CD4-positive, alpha-beta T cell treated with Interleukin-4 for 1 hour (primary cell): ENCODE results near the gene SCYGR4.
"Not testable (repeated sequence)": the region's sequence is repeated elsewhere in the genome, so short reads cannot be mapped to it uniquely, and the experiment has no call there.

Experiments
- DNase-seq, 2 donors: peaks; one replicate each; pipeline ENCODE4 v3.0.0-alpha.2; 2020 to 2022

The SCYGR4 gene, protein sequence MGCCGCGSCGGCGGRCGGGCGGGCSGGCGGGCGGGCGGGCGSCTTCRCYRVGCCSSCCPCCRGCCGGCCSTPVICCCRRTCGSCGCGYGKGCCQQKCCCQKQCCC

DNA sequence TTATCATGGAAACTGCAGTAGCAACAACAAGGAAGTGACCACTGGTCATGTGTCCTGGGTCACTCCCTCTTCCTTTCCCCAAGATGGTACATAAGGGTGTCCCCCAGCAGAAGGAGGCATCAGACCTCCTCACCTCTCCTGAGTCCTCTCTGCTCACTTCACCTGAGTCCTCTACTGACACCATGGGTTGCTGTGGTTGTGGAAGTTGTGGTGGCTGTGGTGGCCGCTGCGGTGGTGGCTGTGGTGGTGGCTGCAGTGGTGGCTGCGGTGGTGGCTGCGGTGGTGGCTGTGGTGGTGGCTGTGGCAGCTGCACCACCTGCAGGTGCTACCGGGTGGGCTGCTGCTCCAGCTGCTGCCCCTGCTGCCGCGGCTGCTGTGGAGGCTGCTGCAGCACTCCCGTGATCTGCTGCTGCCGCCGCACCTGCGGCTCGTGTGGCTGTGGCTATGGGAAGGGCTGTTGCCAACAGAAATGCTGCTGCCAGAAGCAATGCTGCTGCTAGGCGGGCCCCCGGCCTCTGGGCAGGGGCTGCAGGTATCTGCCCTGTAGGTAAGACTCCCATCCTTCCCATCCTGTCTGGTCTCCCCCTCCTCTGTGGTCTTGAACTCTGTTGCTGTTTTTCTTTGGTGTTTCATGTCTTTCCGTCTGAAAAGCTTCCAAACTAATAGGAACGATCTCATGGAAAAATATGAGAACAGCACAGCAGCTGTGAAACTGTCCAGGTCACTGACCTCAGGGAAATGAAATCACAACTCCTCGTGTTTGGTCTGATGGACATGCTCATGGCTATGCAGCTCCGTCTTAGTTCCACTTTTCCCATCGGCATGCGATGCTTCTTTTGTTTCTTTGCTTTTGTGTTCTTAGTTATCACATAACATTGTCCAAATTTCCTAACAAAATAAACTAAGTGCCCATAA is at the start of gene SCYGR4:
Gene SCYGR4, plus strand, starts transcription at position 183 of the 915 bp plus-strand sequence. Its CDS starts 0 bp downstream, at position 183.
- DNase-seq = no peak

DNA sequence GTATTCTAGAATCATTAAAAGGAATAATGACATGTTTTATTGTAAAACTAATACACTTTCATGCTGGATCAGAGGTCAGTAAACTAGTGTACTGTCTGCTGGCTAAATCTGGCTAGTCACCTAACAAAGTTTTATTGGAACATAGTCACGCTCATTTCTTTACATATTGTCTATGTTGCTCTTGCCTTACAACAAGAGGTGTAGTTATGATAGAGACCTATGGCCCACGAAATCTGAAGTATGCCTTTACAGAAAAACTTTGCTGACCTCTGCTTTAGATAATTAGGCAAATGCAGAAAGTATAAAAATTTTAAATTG is 48.5 kb upstream of the SCYGR4 start:
- no peak for DNase-seq

DNA sequence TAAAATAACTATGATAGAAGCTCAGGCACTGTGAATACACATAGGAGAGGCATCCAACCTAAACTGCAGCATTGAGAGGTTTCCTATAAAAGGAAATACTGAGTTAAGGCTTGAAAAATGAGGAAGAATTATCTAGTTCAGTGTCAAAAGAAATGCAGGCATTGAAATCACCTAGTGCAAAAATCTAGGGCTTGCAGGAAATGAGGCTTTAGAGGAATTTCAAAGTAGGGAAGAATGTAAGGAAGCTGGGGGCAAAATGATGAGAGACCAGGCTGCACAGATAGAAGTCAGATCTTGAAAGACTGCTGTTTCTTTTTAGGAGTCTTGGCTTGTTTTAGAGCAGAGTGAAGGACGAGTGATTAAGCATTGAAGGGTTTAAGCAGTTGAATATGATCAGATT is 46.7 kb upstream of the SCYGR4 start:
- DNase-seq = no peak

DNA sequence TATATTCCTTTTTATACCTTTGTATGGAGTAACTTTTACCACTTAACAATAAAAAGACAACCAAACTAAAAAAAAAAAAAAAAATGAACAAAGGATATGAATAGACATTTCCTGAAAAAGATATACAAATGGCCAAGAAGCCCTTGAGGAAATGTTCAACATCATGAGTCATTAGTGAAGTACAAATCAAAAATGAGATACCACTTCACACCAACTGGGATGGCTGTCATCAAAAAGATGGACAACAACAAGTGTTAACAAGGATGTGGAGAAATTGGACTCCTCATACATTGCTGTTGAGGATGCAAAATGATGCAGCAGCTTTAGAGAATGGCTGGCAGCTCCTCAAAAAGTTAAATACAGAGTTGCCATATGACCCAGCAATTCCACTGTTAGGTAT is 41.2 kb upstream of the SCYGR4 start:
- DNase-seq = no peak

DNA sequence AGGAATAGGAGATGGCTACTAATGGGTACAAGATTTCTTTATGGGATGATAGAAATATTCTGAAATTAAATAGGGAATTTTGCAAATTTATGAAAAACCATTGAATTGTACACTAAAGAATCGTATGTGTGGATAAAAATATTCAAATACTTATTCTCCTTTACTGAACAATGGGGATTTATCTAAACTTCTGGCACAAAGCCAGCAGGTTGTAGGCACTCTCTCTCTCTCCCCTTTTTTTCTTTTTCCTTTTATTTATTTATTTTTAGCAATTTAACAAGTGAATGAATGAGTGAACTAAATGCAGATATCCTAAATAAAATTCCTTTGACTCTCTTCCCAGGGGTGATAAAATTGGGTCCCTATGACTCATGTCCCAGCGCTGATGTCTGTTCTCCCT is 40.5 kb upstream of the SCYGR4 start:
- no peak for DNase-seq

DNA sequence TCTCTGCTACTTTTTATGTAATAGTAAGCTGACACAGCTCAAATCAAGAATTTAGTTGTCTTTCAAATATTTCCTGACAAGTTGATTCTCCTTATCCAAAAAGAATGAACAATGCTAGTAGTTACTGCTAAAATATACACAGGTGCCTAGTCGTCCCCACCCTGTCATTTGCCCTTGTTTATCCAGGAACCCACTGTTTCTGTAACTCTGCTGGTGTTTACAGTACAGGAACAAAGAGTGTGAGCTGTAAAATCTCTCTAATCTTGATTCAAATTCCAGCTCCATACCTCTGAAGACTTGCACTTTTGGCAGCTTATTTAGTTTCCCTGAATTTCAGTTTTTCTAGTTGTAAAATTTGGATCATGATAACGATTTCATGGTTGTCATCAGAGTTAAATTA is 39.7 kb upstream of the SCYGR4 start:
- no peak for DNase-seq

DNA sequence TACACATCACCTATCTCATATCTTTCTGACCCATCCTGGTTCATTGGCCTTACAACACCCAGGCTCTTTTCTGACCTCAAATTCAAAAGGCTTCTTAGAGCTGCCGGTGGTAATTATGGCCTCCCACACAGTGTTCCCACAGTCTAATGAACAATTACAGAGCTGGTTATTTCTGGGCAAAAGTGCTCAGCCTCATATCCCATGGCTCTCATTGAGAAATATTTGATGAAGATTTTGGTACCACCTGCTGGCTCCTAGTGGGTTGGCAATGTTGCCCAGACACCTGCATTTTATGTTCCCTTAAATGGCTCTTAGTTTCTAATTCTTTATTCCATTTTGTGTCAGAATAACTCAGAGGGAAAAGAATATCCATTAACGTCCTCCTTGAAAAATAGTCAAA is 38.7 kb upstream of the SCYGR4 start:
- DNase-seq = no peak

DNA sequence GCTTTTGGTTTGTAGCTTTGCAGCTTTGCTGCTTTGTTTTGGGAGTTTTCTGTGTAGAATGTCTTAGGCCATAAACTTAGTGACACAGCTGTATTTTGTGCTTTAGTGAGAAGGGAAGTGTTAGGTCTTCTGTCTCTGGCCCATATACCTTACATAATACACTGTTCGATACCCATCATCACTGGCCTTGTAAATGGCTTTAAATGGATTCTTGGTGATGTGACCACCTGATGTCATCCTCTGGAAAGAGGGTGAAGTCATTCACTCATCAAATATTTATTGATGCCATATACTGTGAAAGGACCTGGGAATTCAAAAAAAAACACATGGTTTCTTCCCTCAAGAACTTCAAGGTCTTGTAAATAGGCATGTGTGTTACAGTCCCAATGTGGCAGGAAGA is 37.5 kb upstream of the SCYGR4 start:
- no peak for DNase-seq

DNA sequence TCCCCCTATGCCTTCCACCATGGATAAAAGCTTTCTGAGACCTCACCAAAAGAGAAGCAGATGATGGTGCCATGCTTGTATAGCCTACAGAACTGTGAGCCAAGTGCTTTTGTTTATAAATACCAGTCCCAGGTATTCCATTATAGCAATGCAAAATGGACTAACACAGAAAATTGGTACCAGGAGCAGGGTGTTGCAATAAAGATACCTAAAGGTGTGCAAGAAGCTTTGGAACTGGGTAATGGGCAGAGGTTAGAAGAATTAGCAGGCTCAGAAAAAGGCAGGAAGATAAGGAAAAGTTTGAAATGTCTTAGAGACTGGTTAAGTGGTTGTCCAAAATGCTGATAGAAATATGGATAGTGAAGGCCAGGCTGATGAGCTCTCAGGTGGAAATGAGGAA is 34.9 kb upstream of the SCYGR4 start:
- no peak for DNase-seq

DNA sequence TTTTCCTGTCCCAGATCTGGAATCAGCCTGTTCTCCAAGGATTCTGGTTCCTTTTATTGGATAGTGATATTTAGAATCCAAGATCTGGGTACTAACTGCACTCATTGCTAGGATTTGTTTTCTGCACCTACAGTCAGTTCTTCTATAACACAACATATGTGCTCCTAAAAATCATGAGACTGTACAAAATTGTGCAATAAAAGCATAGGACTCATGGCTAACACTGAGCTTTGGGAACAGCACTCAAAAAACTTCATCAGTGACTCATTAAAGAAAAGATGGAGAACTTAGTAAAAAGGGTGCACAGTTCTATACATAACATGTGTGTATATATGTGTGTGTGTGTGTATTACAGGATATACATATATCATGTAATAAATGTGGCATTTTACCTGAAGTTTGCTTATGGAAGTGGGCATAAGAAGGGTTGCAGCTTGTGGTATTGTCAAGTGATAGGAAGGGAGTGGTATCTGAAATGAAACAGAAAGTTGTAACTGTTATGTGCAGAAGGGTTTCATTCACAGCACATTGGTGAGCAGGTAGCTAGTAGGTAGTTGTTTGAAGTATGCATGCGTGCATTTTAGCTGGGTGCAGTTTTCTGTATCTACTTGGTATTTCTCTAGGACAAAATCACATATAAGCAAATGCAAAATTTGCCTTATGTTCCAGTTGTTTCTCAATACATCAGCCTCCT is 24.5 kb upstream of the SCYGR4 start:
- DNase-seq = no peak

DNA sequence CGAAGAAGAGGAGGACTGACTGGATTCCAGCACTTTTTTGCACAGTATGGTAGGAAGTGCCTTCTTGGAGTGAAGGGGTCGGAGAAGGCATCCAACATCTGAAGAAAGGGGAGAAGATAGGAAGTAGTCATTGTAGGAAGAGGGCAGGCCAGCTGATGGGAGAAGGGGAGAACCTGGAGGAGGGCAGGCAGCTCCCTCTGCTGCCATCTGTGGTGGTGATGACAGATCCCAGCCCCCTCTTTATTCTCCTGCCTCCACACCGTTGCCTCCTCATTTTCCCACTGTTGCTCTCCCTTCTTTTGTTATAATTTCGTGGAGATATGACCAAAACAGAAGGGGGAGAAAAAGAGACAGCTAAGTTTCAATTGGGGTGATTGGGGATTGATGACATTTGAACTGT is 21.5 kb upstream of the SCYGR4 start:
- DNase-seq = no peak

DNA sequence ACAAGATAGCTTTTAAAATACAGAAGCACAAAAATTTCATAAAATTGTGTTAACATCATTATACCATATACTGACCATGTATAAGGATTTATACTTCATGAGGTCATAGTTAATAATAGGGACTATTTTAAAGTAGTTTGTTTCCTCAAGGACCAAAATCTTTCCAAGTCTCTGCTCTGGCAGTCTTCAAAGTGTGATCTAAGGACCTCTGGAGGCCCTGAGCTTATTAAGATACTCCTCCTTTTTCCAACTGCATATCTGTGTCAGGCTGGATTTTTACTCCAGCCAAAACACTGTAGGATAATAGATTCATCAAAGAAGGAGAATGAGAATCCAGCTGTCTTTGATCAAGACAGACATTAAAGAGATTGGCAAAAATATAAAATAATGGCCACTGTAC is 20.3 kb upstream of the SCYGR4 start:
- DNase-seq = no peak

DNA sequence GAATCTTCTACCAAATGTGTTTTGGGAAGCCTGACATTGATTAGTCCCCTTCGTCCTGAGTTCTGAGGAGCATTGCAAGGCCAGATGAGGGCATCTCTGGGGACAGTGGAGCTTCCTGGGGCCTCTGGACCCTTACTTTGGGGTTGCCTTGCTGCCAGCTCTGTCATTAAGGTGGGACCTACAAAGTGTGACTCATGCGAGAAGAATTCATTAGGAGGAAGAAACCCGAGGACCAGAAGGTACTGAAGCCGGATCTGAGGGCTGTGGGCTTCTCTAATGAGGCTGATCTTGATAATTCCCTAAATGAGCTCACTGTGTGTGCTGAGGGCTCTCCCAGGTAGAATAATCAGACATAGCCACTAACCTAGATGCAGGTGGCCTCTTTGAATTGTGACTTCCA is 19.3 kb upstream of the SCYGR4 start:
- DNase-seq = no peak

DNA sequence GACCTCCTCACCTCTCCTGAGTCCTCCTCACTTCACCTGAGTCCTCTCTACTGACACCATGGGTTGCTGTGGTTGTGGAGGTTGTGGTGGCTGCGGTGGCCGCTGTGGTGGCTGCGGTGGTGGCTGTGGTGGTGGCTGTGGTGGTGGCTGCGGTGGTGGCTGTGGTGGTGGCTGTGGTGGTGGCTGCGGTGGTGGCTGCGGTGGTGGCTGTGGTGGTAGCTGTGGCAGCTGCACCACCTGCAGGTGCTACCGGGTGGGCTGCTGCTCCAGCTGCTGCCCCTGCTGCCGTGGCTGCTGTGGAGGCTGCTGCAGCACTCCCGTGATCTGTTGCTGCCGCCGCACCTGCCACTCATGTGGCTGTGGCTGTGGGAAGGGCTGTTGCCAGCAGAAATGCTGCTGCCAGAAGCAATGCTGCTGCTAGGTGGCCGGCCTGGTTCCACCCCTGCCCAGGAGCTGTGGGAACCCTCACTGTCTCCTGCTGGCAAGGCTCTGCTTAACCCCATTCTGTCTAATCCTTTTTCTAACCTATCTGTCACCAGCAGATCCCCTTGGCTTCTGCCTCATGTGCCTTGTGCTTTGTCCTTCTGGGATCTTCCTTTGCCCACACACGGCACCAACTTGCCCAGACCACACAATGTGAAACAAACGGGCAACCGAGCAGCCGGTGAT is 18.3 kb upstream of the SCYGR4 start, which contains the start of gene SCYGR2:
Gene SCYGR2, plus strand, starts transcription at position 59 of the 669 bp plus-strand sequence. Its CDS starts 0 bp downstream, at position 59.
- not testable (repeated sequence) for DNase-seq

DNA sequence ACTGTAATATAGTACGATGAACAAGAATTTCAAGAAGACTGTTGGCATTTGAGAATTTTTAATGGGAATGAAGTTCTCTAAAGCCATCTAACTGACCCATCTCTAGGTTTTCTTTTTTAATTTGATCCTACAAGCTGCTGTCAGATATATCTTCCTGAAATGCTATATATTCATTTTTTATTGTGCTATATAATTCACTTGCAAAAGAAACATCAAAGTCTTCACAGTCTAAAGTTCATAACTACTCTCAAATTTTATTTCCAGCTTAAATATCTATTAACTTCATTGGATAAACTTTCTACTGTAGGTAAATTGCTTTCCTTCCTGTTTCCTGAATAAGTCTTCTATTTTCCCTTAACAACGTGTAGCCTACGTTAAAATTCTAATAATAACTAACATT is 14.9 kb upstream of the SCYGR4 start:
- no peak for DNase-seq

DNA sequence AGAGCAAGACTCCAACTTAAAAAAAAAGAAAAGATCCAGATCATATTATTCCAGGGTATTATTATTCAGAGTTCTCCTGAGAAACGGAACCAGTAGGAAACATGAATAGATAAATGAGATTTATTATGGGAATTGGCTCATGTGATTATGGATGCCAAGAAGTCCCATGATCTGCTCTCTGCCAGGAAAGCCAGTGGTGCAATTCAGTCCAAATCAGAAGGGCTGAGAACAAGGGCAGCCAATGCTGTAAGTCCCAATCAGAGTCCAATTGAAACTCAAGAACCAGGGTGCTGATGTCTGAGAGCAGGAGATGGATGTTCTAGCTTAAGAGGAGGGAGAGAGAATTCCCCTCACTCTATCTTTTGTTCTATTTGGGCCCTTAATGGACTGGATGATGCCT is 10.8 kb upstream of the SCYGR4 start:
- no peak for DNase-seq

DNA sequence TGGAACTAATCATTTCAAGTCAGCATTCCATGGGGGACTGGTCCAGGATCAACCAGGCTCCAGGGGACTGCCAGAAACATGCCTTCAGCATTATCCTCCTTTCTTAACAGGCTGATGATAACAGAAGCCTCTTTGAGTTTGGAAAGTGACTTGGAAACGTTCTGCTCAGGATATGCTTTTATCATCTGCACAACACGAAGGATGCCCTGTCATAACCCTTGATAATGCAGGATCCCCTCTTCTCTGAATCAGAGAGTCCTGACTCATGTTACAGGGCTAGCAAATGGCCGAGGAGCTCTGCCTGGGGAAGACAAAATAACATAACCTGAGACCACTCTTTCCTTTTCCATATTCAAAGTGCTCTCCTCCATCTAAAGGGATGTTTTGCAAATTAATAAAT is 9.4 kb upstream of the SCYGR4 start:
- no peak for DNase-seq

DNA sequence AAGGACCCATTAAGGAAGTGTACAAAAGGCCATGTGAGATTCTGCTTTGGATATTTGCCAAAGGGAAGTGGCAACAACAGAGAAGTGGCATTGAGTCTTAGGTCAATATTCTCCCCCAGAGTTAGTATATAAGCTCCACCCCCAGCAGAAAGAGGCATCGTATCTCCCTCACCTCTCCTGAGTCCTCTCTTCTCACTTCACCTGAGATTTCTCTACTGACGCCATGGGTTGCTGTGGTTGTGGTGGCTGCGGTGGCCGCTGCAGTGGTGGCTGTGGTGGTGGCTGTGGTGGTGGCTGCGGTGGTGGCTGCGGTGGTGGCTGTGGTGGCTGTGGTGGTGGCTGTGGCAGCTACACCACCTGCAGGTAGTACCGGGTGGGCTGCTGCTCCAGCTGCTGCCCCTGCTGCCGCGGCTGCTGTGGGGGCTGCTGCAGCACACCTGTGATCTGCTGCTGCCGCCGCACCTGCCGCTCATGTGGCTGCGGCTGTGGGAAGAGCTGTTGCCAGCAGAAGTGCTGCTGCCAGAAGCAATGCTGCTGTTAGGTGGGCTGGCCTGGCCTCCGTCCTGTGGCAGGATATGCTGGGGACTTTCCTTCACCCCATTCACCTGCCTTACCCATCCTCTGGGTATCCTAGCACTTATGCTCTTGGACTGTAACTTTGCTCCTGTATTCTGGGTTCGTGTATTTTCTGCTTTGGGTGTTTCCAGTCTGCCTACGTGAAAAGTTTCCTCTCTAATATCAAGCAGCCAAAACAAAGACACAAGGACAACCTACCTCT is 8.5 kb upstream of the SCYGR4 start:
- DNase-seq = peak; percentile 39 to 43

DNA sequence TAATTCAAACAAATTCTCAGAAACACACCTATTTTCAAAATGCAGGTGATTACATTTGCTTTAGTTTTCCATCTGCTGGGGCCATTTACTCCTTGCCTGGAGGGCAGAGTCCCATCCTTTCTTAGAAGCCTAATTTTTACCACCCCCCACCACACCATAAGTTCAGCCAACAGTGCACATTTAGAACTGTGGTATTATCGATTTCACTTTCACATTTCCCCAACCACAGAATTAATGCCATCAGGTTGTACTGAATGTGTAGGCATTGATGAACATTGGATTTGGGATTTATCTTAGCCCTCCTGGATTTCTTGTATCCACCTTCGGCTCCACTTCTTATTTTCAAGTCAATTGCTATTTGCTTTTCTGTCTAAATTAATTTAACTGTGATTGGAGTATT is 7.2 kb upstream of the SCYGR4 start:
- no peak for DNase-seq

DNA sequence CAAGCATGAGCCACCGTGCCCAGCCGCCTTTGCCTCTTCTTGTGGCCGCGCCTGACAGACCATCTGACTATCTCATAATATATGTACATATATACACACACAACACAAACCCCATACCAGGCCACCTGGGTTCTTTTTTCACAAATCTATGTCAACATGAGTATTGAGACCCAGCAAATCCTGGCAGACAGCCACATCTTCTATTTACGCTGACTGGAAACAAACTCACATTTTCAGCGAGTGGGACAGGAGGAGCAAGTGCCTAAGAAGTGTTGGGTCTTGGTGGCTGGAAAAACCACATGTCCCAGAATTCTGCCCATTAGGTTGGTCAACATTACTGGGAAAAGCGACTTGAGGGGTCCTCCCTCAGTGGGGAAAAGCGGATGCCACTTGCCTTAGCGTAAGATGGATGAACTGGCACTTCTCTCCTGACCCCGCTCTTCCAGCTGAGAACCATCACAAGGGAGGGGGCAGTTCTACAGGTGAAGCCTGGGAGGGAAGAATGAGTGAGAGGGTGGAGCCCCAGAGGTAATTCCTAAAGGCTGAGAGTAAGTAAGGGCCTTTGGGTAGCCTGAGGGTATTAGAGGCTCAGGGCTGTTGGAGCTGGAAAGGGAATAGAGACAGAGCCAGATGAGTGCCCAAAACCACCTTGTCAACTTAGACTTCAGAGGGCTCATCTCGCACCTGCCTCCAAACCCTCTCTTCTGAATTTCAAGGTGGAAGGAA is 4.6 kb upstream of the SCYGR4 start:
- no peak for DNase-seq

DNA sequence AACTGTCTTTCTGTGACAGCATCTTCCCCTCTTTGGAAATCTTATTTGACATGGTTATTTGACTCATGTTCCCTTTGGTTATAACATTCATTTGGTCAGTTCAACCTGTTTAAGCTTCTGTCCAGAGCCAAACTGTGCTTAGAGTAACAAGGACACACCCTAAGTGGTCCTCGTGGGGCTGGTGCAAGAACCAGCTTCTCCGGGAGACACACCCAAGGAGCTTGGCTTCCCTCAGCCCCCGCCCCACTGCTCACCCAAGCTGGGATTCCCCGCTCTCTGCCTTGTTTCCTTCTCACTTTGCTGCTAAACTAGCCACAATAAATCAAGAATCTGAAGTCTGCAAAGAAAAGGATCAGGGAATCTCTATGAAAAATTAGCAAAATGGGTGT is 4.0 kb upstream of the SCYGR4 start:
- DNase-seq = no peak

DNA sequence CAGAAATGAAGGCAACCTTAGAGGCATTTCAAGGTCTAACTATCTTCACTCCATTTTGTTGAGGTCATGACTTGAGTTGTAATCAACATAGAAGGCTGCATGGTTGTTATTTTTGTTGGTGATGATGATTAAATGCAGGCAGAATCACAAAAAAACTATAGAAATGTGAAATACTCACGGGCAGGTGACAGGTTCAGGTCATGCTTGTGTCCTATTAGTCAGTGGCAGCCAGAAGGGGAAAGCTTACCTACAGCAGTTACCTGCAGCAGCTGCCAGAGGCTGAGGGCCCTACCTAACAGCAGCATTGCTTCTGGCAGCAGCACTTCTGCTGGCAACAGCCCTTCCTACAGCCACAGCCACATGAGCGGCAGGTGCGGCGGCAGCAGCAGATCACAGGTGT is 3.1 kb upstream of the SCYGR4 start:
- no peak for DNase-seq
